Measurements from ENCODE around the gene FXYD5. TPM values are rescaled to one million over a fixed set of nuclear protein-coding genes. Genes with fewer than 3 reads are reported as not detected.

The FXYD5 gene
- total RNA-seq, 1 experiment from 2014 or later, result 100 TPM

DNA sequence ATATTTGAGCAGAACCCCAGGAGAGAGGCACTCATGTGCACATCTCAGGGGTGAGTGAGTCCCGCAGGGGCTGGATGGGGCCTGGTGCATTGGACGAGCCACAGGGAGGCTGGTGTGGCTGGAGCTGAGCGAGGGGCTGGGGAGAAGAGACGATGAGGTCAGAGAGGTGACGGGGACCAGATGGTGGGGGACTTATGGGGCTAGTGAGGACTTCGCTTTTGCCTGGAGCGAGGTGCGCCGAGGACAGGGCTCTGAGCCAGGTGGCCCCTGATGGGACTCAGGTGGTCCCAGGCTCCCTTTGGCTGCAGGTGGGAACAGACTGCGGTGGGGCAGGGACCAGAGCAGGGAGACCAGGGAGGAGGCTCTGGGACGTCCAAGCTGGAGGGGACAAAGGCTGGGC, 45.8 kb upstream of the FXYD5 start:
- Mint-ChIP-seq H3K4me1 (peaks cover 7 to 20% of the 10 kb centered on the region in 2 experiments), H3K27me3 (ENCODE audit: low read depth) (peaks cover 1% of the 10 kb centered on the region; the same call in 1 of the 2 replicates), H3K27ac (peak overlapping the region in 1 of 3 experiments; percentile 86; a peak in 2 of 7 replicates), H3K36me3 (ENCODE audit: insufficient read depth in 1 of 3, low read depth in 3 of 3) (peaks cover 0 to 2% (median 0%) of the 10 kb centered on the region in 3 experiments; a peak in 3 of 7 replicates), H3K9me3 (peaks cover 0 to 6% of the 10 kb centered on the region in 2 experiments; a peak in 3 of 5 replicates), H3K4me3 (no peak overlapping the region)
- no peak overlapping the region for H2AK5ac ChIP-seq (ENCODE audit: insufficient read length, low read length)
- H2AFZ ChIP-seq (ENCODE audit: low read length), result no peak overlapping the region
- H3K4ac ChIP-seq (ENCODE audit: low read depth, low read length), result no peak overlapping the region
- no CpG with 5 or more reads among the region's 11 CpGs for WGBS (ENCODE audit: extremely low coverage, insufficient read length, low lambda C conversion rate)
- H3K18ac ChIP-seq (ENCODE audit: insufficient read length, low read depth, low read length), result no peak overlapping the region
- H3K9me3 ChIP-seq (ENCODE audit: control insufficient read depth, low read depth, low read length), result no peaks in the 10 kb centered on the region
- no peaks in the 10 kb centered on the region for H3K27me3 ChIP-seq (ENCODE audit: insufficient read depth, low read length)
- no peak overlapping the region for H2BK20ac ChIP-seq (ENCODE audit: low read depth, low read length, poor library complexity, severe bottlenecking)
- H4K5ac ChIP-seq (ENCODE audit: insufficient read length, low read depth, low read length), result no peak overlapping the region
- no peak overlapping the region for H3K23ac ChIP-seq (ENCODE audit: insufficient read length, low read depth, low read length)
- no peak overlapping the region for H3K4me2 ChIP-seq (ENCODE audit: insufficient read depth, insufficient read length, low read length)
- no peak overlapping the region for H4K91ac ChIP-seq (ENCODE audit: insufficient read length, low read depth, low read length)
- no peak overlapping the region for H2BK5ac ChIP-seq (ENCODE audit: insufficient read length, low read length)
- H2BK12ac ChIP-seq (ENCODE audit: insufficient read length, low read depth, low read length), result no peak overlapping the region
- no peaks in the 10 kb centered on the region for H3K23me2 ChIP-seq (ENCODE audit: insufficient read length, low read depth, low read length, poor library complexity, severe bottlenecking)
- H2BK120ac ChIP-seq (ENCODE audit: low read depth, low read length, poor library complexity, severe bottlenecking), result no peak overlapping the region
- H4K8ac ChIP-seq (replicated peaks; ENCODE audit: insufficient read length, low read depth, low read length), result no peak overlapping the region
- H3K14ac ChIP-seq (ENCODE audit: insufficient read depth, low read length), result no peak overlapping the region
- H4K20me1 ChIP-seq (ENCODE audit: control insufficient read depth, insufficient read depth, insufficient read length), result peaks cover 7% of the 10 kb centered on the region
- no peak overlapping the region for H3T11ph ChIP-seq (ENCODE audit: low read length)
- H3K9ac ChIP-seq (ENCODE audit: extremely low read depth, insufficient read length, low read length), result no peak overlapping the region
- no peak overlapping the region for H3K56ac ChIP-seq (ENCODE audit: insufficient read length, low read depth, low read length)
- H3K27ac ChIP-seq (ENCODE audit: insufficient read length, low read depth, low read length), result no peak overlapping the region
- DNase-seq, result no peak
- H3K79me1 ChIP-seq (ENCODE audit: insufficient read depth, low read depth, low read length, poor library complexity, severe bottlenecking), result no peaks in the 10 kb centered on the region
- H2BK15ac ChIP-seq (ENCODE audit: low read depth, low read length), result no peak overlapping the region
- H3K4me1 ChIP-seq (ENCODE audit: insufficient read depth, low read length), result no peaks in the 10 kb centered on the region
- H3K79me2 ChIP-seq (ENCODE audit: insufficient read depth, low read length), result no peaks in the 10 kb centered on the region
- no peak for TF ChIP-seq CTCF (conservative IDR thresholded peaks at IDR 0.05)
